K562 (cell line): ENCODE measurements around the gene NKIRAS1. TPM values are rescaled to one million over a fixed set of nuclear protein-coding genes. Genes with fewer than 3 reads are reported as not detected.

Source experiments
- CEBPG ChIP-seq, 3 experiments: fragments of 200-800 bp in 1 of 3; sonication (Bioruptor generic) in 1 of 3; sonication (generic) in 1 of 3; formaldehyde crosslinking in 1 of 3; IDR thresholded peaks in 2 of 3; conservative IDR thresholded peaks in 1 of 3; 2 replicates each; pipeline versions ENCODE4 v1.6.1 to v1.8.0; 2016 to 2022; ENCODE audit warnings: missing compliant biosample characterization in 2 of 3, missing genetic modification characterization in 2 of 3, mild to moderate bottlenecking in 1 of 3, missing genetic modification reagents in 1 of 3
- CHD1 ChIP-seq: fragments of 200-600 bp; sonication (generic); IDR thresholded peaks from one replicate; pipeline ENCODE4 v1.6.1; 2012; ENCODE audit warnings: mild to moderate bottlenecking, moderate library complexity, low read length, inconsistent platforms
- EP400 ChIP-seq: fragments of 450-650 bp; IDR thresholded peaks from 2 replicates; pipeline ENCODE4 v1.6.1; 2017; ENCODE audit warnings: antibody characterized with exemption, mild to moderate bottlenecking, moderate library complexity
- ETV5 ChIP-seq: sonication (generic); formaldehyde crosslinking; IDR thresholded peaks from 2 replicates; pipeline ENCODE4 v1.4.0; 2020; ENCODE audit warnings: low read depth, mild to moderate bottlenecking, missing genetic modification reagents
- KDM4B ChIP-seq, 2 experiments: fragments of 450-650 bp in 1 of 2; sonication (generic) in 1 of 2; IDR thresholded peaks; 2 replicates each; pipeline ENCODE4 v1.6.1; 2016 to 2017; ENCODE audit warnings: borderline replicate concordance in 2 of 2, antibody characterized with exemption in 1 of 2, low read depth in 1 of 2, mild to moderate bottlenecking in 1 of 2
- MCM3 ChIP-seq: fragments of 450-650 bp; IDR thresholded peaks from 2 replicates; pipeline ENCODE4 v1.6.1; 2016
- TOE1 ChIP-seq, 2 experiments: fragments of 450-650 bp in 1 of 2; sonication (generic) in 1 of 2; formaldehyde crosslinking in 1 of 2; IDR thresholded peaks; 2 replicates each; pipeline versions ENCODE4 v1.7.1 to v1.8.0; 2016 to 2022; ENCODE audit warnings: borderline replicate concordance in 2 of 2, mild to moderate bottlenecking in 2 of 2, antibody characterized with exemption in 1 of 2, inconsistent platforms in 1 of 2, low read depth in 1 of 2, missing genetic modification reagents in 1 of 2, moderate library complexity in 1 of 2
- YY1 ChIP-seq, 3 experiments: IDR thresholded peaks; 2 replicates each; pipeline ENCODE4 v1.6.1; 2011; ENCODE audit warnings: low read length in 2 of 3, mild to moderate bottlenecking in 2 of 3, moderate library complexity in 2 of 3, borderline replicate concordance in 1 of 3, control low read depth in 1 of 3, low read depth in 1 of 3; ENCODE audit not compliant: insufficient read depth in 3 of 3, insufficient replicate concordance in 2 of 3, control insufficient read depth in 1 of 3, insufficient read length in 1 of 3; ENCODE audit errors: extremely low read depth in 1 of 3
- ZNF77 ChIP-seq: fragments of 250-450 bp; sonication (Bioruptor Pico); IDR thresholded peaks from 2 replicates; pipeline ENCODE4 v1.5.0; 2020
- polyA plus RNA-seq, 8 experiments: library from polyadenylated mRNA; depleted of rRNA in 4 of 8; stranded (reverse) in 5 of 8; unstranded in 3 of 8; fragments of >200 nt; fragmentation: Nextera tagmentation in 2 of 8; fragmentation: Illumina TruSeq in 1 of 8; extraction: Ambion mirVana in 2 of 8; extraction: Trizol in 1 of 8; gene quantifications; 2 replicates each; pipeline versions ENCODE4 v1.2.1 to v1.2.3, GENCODE V29; 2011 to 2014; ENCODE audit warnings: inconsistent platforms in 1 of 8, missing spikeins in 1 of 8
- total RNA-seq, 7 experiments: library from RNA; depleted of rRNA in 6 of 7; stranded (reverse); fragments of >200 nt in 6 of 7; fragmentation: Illumina TruSeq in 2 of 7; extraction: Trizol in 2 of 7; gene quantifications; 2 replicates each; pipeline versions ENCODE4 v1.2.1 to v1.2.3, GENCODE V29; 2011 to 2021; ENCODE audit warnings: low replicate concordance in 1 of 7
- TF ChIP-seq, protein P1 (sequence below), 2 experiments: fragments of 450-650 bp in 1 of 2; sonication (generic) in 1 of 2; formaldehyde crosslinking in 1 of 2; IDR thresholded peaks in 1 of 2; conservative IDR thresholded peaks in 1 of 2; 2 replicates each; pipeline versions ENCODE4 v1.6.1 to v1.8.1; 2016 to 2023; ENCODE audit warnings: mild to moderate bottlenecking in 2 of 2, moderate library complexity in 2 of 2, inconsistent platforms in 1 of 2, missing genetic modification reagents in 1 of 2
- TF ChIP-seq, protein P2 (sequence below): fragments of 450-650 bp; IDR thresholded peaks from 2 replicates; pipeline ENCODE4 v1.6.1; 2016; ENCODE audit warnings: borderline replicate concordance
- TF ChIP-seq, protein P3 (sequence below), 3 experiments: fragments of 200-800 bp in 1 of 3; sonication (Bioruptor generic) in 1 of 3; sonication (generic) in 1 of 3; formaldehyde crosslinking in 1 of 3; IDR thresholded peaks; 2 replicates each; pipeline versions ENCODE4 v1.6.1 to v1.8.0; 2016 to 2022; ENCODE audit warnings: mild to moderate bottlenecking in 2 of 3, missing compliant biosample characterization in 2 of 3, missing genetic modification characterization in 2 of 3, missing genetic modification reagents in 1 of 3
- TF ChIP-seq, protein P4 (sequence below): fragments of 450-650 bp; IDR thresholded peaks from 2 replicates; pipeline ENCODE4 v1.6.1; 2018; ENCODE audit warnings: mild to moderate bottlenecking, low read depth; ENCODE audit not compliant: partially characterized antibody
- TF ChIP-seq, protein P5 (sequence below): fragments of 250-450 bp; sonication (Bioruptor Pico); IDR thresholded peaks from 2 replicates; pipeline ENCODE4 v1.8.0; 2022; ENCODE audit warnings: moderate library complexity, mild to moderate bottlenecking, inconsistent platforms
- TF ChIP-seq, protein P6 (sequence below): sonication (generic); formaldehyde crosslinking; IDR thresholded peaks from 2 replicates; pipeline ENCODE4 v1.8.1; 2023; ENCODE audit warnings: mild to moderate bottlenecking, missing genetic modification reagents

NKIRAS1 gene
- total and polyA plus RNA-seq, 9 of the 15 experiments (the other 6 are each of a cell fraction or from before 2014, with no cell fraction given), result 5.1 to 10.3 (median 6.3) TPM

DNA sequence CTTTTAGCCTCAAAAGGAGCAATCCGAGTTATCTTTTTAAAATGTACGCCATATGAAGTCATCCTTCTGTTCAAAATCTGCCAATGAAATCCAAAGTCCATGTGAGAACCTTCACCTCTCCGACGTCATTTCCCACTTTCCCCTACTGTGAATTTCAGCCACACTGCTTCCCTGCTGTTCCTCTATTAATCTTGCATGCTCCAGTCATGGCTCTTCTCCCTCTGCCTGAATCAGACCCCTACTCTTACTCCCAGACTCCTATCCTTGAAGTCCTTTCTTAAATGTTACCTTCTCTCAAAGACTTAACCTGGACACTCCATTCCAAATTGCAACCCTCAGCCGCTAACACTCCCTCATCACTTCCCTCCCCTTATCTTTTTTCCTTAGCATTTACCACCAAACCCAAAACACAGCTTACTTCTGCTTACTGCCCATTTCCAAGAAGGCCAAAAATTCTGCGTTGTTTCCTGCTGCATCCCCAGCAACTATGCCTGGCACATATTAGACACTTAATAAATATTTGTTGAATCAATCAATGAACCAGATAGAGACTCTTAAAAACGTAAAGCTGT is 1.2 kb downstream of the NKIRAS1 start (continued):
- TF ChIP-seq, protein P1, sequence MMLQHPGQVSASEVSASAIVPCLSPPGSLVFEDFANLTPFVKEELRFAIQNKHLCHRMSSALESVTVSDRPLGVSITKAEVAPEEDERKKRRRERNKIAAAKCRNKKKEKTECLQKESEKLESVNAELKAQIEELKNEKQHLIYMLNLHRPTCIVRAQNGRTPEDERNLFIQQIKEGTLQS (IDR thresholded peaks at IDR 0.05), result peak; percentile 29
- TF ChIP-seq, protein P1 (CRISPR knock-in tag; conservative IDR thresholded peaks at IDR 0.05), result no peak
- TF ChIP-seq, protein P2, sequence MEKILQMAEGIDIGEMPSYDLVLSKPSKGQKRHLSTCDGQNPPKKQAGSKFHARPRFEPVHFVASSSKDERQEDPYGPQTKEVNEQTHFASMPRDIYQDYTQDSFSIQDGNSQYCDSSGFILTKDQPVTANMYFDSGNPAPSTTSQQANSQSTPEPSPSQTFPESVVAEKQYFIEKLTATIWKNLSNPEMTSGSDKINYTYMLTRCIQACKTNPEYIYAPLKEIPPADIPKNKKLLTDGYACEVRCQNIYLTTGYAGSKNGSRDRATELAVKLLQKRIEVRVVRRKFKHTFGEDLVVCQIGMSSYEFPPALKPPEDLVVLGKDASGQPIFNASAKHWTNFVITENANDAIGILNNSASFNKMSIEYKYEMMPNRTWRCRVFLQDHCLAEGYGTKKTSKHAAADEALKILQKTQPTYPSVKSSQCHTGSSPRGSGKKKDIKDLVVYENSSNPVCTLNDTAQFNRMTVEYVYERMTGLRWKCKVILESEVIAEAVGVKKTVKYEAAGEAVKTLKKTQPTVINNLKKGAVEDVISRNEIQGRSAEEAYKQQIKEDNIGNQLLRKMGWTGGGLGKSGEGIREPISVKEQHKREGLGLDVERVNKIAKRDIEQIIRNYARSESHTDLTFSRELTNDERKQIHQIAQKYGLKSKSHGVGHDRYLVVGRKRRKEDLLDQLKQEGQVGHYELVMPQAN, result 0 out of 2 replicates have a peak, but pooled peaks have one; percentile 56
- TF ChIP-seq MCM3 (no peak), CEBPG (CRISPR knock-in tag; IDR thresholded peaks at IDR 0.05) (no peak), CEBPG (tag; conservative IDR thresholded peaks at IDR 0.05 in 1 of 2, IDR thresholded peaks at IDR 0.05 in 1 of 2) (no peak), TOE1 (IDR thresholded peaks at IDR 0.05; ENCODE audit: borderline replicate concordance) (peak; percentile 59; the same call in 1 of the 2 replicates), TOE1 (CRISPR knock-in tag; IDR thresholded peaks at IDR 0.05; ENCODE audit: borderline replicate concordance, low read depth) (no peak), EP400 (0 out of 2 replicates have a peak, but pooled peaks have one; percentile 7), ZNF77 (CRISPR knock-in tag) (no peak), KDM4B (IDR thresholded peaks at IDR 0.05; ENCODE audit: borderline replicate concordance in 2 of 2, low read depth in 1 of 2) (no peak), ETV5 (CRISPR knock-in tag) (no peak), CHD1 (no peak), YY1 (IDR thresholded peaks at IDR 0.05; ENCODE audit: borderline replicate concordance in 1 of 3, control insufficient read depth in 1 of 3, extremely low read depth in 1 of 3, insufficient read depth in 3 of 3, insufficient read length in 1 of 3, insufficient replicate concordance in 2 of 3, low read depth in 1 of 3, low read length in 2 of 3) (no peak)
- TF ChIP-seq, protein P3, sequence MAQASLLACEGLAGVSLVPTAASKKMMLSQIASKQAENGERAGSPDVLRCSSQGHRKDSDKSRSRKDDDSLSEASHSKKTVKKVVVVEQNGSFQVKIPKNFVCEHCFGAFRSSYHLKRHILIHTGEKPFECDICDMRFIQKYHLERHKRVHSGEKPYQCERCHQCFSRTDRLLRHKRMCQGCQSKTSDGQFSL (CRISPR knock-in tag; IDR thresholded peaks at IDR 0.05), result no peak
- TF ChIP-seq, protein P3 (tag; IDR thresholded peaks at IDR 0.05), result no peak
- TF ChIP-seq, protein P4, sequence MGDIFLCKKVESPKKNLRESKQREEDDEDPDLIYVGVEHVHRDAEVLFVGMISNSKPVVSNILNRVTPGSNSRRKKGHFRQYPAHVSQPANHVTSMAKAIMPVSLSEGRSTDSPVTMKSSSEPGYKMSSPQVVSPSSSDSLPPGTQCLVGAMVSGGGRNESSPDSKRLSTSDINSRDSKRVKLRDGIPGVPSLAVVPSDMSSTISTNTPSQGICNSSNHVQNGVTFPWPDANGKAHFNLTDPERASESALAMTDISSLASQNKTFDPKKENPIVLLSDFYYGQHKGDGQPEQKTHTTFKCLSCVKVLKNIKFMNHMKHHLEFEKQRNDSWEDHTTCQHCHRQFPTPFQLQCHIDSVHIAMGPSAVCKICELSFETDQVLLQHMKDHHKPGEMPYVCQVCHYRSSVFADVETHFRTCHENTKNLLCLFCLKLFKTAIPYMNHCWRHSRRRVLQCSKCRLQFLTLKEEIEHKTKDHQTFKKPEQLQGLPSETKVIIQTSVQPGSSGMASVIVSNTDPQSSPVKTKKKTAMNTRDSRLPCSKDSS, result peak; percentile 39
- TF ChIP-seq, protein P5, sequence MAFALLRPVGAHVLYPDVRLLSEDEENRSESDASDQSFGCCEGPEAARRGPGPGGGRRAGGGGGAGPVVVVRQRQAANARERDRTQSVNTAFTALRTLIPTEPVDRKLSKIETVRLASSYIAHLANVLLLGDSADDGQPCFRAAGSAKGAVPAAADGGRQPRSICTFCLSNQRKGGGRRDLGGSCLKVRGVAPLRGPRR (CRISPR knock-in tag), result no peak
- TF ChIP-seq, protein P6, sequence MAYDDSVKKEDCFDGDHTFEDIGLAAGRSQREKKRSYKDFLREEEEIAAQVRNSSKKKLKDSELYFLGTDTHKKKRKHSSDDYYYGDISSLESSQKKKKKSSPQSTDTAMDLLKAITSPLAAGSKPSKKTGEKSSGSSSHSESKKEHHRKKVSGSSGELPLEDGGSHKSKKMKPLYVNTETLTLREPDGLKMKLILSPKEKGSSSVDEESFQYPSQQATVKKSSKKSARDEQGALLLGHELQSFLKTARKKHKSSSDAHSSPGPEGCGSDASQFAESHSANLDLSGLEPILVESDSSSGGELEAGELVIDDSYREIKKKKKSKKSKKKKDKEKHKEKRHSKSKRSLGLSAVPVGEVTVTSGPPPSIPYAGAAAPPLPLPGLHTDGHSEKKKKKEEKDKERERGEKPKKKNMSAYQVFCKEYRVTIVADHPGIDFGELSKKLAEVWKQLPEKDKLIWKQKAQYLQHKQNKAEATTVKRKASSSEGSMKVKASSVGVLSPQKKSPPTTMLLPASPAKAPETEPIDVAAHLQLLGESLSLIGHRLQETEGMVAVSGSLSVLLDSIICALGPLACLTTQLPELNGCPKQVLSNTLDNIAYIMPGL (CRISPR knock-in tag), result no peak
